ENCODE results near the gene GJC1. TPM values are rescaled to one million over a fixed set of nuclear protein-coding genes. Genes with fewer than 3 reads are reported as not detected.

Gene GJC1
- total and polyA plus RNA-seq, 9 of the 15 experiments (the other 6 are each of a cell fraction or from before 2014, with no cell fraction given) = 0.04 to 1.4 (median 0.18) TPM; not detected in 1

- TF ChIP-seq, protein P1, sequence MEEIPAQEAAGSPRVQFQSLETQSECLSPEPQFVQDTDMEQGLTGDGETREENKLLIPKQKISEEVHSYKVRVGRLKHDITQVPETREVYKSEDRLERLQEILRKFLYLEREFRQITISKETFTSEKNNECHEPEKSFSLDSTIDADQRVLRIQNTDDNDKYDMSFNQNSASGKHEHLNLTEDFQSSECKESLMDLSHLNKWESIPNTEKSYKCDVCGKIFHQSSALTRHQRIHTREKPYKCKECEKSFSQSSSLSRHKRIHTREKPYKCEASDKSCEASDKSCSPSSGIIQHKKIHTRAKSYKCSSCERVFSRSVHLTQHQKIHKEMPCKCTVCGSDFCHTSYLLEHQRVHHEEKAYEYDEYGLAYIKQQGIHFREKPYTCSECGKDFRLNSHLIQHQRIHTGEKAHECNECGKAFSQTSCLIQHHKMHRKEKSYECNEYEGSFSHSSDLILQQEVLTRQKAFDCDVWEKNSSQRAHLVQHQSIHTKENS (CRISPR knock-in tag; IDR thresholded peaks at IDR 0.05) = no peak
- TF ChIP-seq SMARCC2 (IDR thresholded peaks at IDR 0.05; ENCODE audit: low read depth) = no peak
- TF ChIP-seq STAT6 (CRISPR knock-in tag; IDR thresholded peaks at IDR 0.05) = no peak
- no peak; the same call in 1 of the 2 replicates for TF ChIP-seq ZNF263 (CRISPR knock-in tag; IDR thresholded peaks at IDR 0.05; ENCODE audit: borderline replicate concordance)
- TF ChIP-seq KAT8 (IDR thresholded peaks at IDR 0.05; ENCODE audit: low read depth) = no peak
- TF ChIP-seq SRF (CRISPR knock-in tag; IDR thresholded peaks at IDR 0.05) = peak in 1 of 2 experiments; percentile 76; a peak in 2 of 4 replicates
- no peak for TF ChIP-seq TBL1XR1 (IDR thresholded peaks at IDR 0.05; ENCODE audit: low read length in 2 of 2)
- no peak for TF ChIP-seq HMG20A (CRISPR knock-in tag; conservative IDR thresholded peaks at IDR 0.05)
- TF ChIP-seq TAF9B (IDR thresholded peaks at IDR 0.05; ENCODE audit: partially characterized antibody) = no peak
- no peak for TF ChIP-seq GTF2F1 (IDR thresholded peaks at IDR 0.05; ENCODE audit: low read depth, low read length)
- no peak for TF ChIP-seq ZNF79 (CRISPR knock-in tag; IDR thresholded peaks at IDR 0.05; ENCODE audit: low read depth)
- TF ChIP-seq SMC3 (conservative IDR thresholded peaks at IDR 0.05; ENCODE audit: insufficient read depth, low read depth, low read length) = no peak
- TF ChIP-seq JUND (IDR thresholded peaks at IDR 0.05; ENCODE audit: borderline replicate concordance, low read depth, low read length) = no peak
- no peak for TF ChIP-seq JUND (tag; IDR thresholded peaks at IDR 0.05; ENCODE audit: borderline replicate concordance, low read depth, low read length)
- no peak for TF ChIP-seq SAFB2 (IDR thresholded peaks at IDR 0.05; ENCODE audit: borderline replicate concordance, low read depth, low read length, severe bottlenecking)
- no peak for TF ChIP-seq ZBTB7A (IDR thresholded peaks at IDR 0.05; ENCODE audit: borderline replicate concordance, control insufficient read depth, low read depth, low read length)
- peak; percentile 62; the same call in 1 of the 2 replicates for TF ChIP-seq VEZF1 (CRISPR knock-in tag; IDR thresholded peaks at IDR 0.05)
- TF ChIP-seq NR3C1 (CRISPR knock-in tag; IDR thresholded peaks at IDR 0.05) = peak; percentile 74; the same call in 1 of the 2 replicates
- no peak for TF ChIP-seq SIX5 (IDR thresholded peaks at IDR 0.05; ENCODE audit: borderline replicate concordance in 1 of 2, insufficient read depth in 1 of 2, low read depth in 1 of 2, low read length in 2 of 2)
- TF ChIP-seq ZC3H11A (IDR thresholded peaks at IDR 0.05; ENCODE audit: low read depth, low read length) = no peak
- no peak for TF ChIP-seq ARID1B (IDR thresholded peaks at IDR 0.05)
Observed at GRCh38 chr17:44775136-44775837, 54.8 kb downstream of the GJC1 start (continued).
